Measurements from ENCODE around the gene ADAMTSL3. TPM values are rescaled to one million over a fixed set of nuclear protein-coding genes. Genes with fewer than 3 reads are reported as not detected.

Gene ADAMTSL3
- total RNA-seq, 2 experiments from 2014 or later = not detected

- Mint-ChIP-seq H3K27me3 (no peaks in the 10 kb centered on the region), H3K4me1 (no peaks in the 10 kb centered on the region)
- POLR2A ChIA-PET = no interaction called here
Observed at GRCh38 chr15:83848315-83849050, 194.6 kb downstream of the ADAMTSL3 start.

GRCh38 chr15:83850015-83850414 is 196.1 kb downstream of the ADAMTSL3 start:
- no peak overlapping the region for H3K4me3 Mint-ChIP-seq
- no peaks in the 10 kb centered on the region for H3K4me1 Mint-ChIP-seq
- H3K36me3 Mint-ChIP-seq = no peaks in the 10 kb centered on the region
- no peak overlapping the region for H3K27ac Mint-ChIP-seq
- H3K27me3 Mint-ChIP-seq = no peaks in the 10 kb centered on the region
- no peaks in the 10 kb centered on the region for H3K9me3 Mint-ChIP-seq
- DNase-seq = no peak
- POLR2A ChIA-PET = no interaction called here
- ATAC-seq (ENCODE audit: low read depth) = no peak

More at GRCh38 chr15:83848315-83849050, 194.6 kb downstream of the ADAMTSL3 start:
- ATAC-seq (ENCODE audit: low read depth) (no peak), DNase-seq (no peak)
- Mint-ChIP-seq H3K27ac (no peak overlapping the region), H3K9me3 (no peaks in the 10 kb centered on the region), H3K36me3 (no peaks in the 10 kb centered on the region), H3K4me3 (no peak overlapping the region)

DNA sequence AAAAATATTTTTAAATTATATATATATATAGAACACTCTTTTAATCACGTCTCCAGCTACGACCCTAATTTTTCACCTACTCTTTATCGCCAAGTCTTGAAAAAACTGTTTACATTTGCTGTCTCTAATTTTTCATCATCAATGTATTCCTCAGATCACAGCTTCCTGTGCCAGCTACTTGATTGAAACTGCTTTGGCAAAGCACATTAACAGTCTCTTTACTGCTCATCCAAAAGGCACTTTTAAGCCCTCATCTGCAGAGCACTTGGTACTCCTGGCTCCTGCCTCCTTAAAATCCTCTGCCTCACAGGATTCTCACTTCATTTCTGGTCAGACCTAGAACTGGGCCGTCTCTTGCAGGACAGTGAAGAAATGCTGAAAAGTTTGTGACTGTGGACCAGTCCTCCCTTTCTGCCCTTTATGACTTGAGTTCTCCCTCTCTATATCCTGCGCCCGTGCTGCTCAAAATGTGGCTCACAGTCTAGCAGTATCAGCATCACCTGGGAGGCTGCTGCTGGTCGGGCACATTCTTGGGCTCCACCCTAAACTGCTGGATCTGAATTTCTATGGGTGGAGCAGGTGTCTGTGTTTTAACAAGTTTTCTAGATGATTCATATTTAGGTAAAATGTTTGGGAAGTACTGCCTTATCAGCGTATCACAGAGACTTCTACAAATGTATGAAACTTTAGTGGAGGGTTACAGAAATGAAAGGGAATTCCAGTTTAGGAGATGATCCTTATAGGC is 196.8 kb downstream of the ADAMTSL3 start:
- Mint-ChIP-seq H3K4me3 (no peak overlapping the region), H3K27me3 (no peaks in the 10 kb centered on the region), H3K4me1 (no peaks in the 10 kb centered on the region), H3K27ac (no peak overlapping the region), H3K36me3 (no peaks in the 10 kb centered on the region), H3K9me3 (no peaks in the 10 kb centered on the region)
- DNase-seq (no peak), ATAC-seq (ENCODE audit: low read depth) (no peak)
- POLR2A ChIA-PET = no interaction called here

GRCh38 chr15:83853232-83853631 is 199.3 kb downstream of the ADAMTSL3 start:
- POLR2A ChIA-PET = no interaction called here
- Mint-ChIP-seq H3K27me3 (peaks cover 3% of the 10 kb centered on the region), H3K36me3 (no peaks in the 10 kb centered on the region), H3K4me3 (no peak overlapping the region), H3K9me3 (no peaks in the 10 kb centered on the region), H3K4me1 (no peaks in the 10 kb centered on the region), H3K27ac (no peak overlapping the region)
- no peak for DNase-seq
- no peak for ATAC-seq (ENCODE audit: low read depth)

- DNase-seq (no peak), ATAC-seq (ENCODE audit: low read depth) (no peak)
- H3K36me3 Mint-ChIP-seq = no peaks in the 10 kb centered on the region
- no peaks in the 10 kb centered on the region for H3K9me3 Mint-ChIP-seq
- POLR2A ChIA-PET = no interaction called here
- no peak overlapping the region for H3K27ac Mint-ChIP-seq
- H3K27me3 Mint-ChIP-seq = peaks cover 3% of the 10 kb centered on the region
- no peaks in the 10 kb centered on the region for H3K4me1 Mint-ChIP-seq
- no peak overlapping the region for H3K4me3 Mint-ChIP-seq
Observed at GRCh38 chr15:83854321-83854720, 200.4 kb downstream of the ADAMTSL3 start.

GRCh38 chr15:83854950-83855707 is 201.2 kb downstream of the ADAMTSL3 start:
- POLR2A ChIA-PET = no interaction called here
- H3K4me3 Mint-ChIP-seq = no peak overlapping the region
- ATAC-seq (ENCODE audit: low read depth) (no peak), DNase-seq (no peak)
- peaks cover 3% of the 10 kb centered on the region for H3K27me3 Mint-ChIP-seq
- no peaks in the 10 kb centered on the region for H3K4me1 Mint-ChIP-seq
- no peaks in the 10 kb centered on the region for H3K9me3 Mint-ChIP-seq
- H3K36me3 Mint-ChIP-seq = no peaks in the 10 kb centered on the region
- no peak overlapping the region for H3K27ac Mint-ChIP-seq

- POLR2A ChIA-PET = no interaction called here
- DNase-seq (no peak), ATAC-seq (ENCODE audit: low read depth) (no peak)
- H3K36me3 Mint-ChIP-seq = no peaks in the 10 kb centered on the region
- no peaks in the 10 kb centered on the region for H3K4me1 Mint-ChIP-seq
- no peak overlapping the region for H3K27ac Mint-ChIP-seq
- H3K27me3 Mint-ChIP-seq = peaks cover 3% of the 10 kb centered on the region
- no peak overlapping the region for H3K4me3 Mint-ChIP-seq
- H3K9me3 Mint-ChIP-seq = no peaks in the 10 kb centered on the region
Observed at GRCh38 chr15:83855956-83856355, 202.0 kb downstream of the ADAMTSL3 start.

- ATAC-seq (ENCODE audit: low read depth) (no peak), DNase-seq (no peak)
- no peaks in the 10 kb centered on the region for H3K4me1 Mint-ChIP-seq
- no peak overlapping the region for H3K4me3 Mint-ChIP-seq
- H3K9me3 Mint-ChIP-seq = peaks cover 2% of the 10 kb centered on the region
- no peak overlapping the region for H3K27ac Mint-ChIP-seq
- H3K36me3 Mint-ChIP-seq = no peaks in the 10 kb centered on the region
- H3K27me3 Mint-ChIP-seq = peaks cover 6% of the 10 kb centered on the region
- POLR2A ChIA-PET = no interaction called here
Observed at GRCh38 chr15:83858820-83859505, 205.0 kb downstream of the ADAMTSL3 start.

DNA sequence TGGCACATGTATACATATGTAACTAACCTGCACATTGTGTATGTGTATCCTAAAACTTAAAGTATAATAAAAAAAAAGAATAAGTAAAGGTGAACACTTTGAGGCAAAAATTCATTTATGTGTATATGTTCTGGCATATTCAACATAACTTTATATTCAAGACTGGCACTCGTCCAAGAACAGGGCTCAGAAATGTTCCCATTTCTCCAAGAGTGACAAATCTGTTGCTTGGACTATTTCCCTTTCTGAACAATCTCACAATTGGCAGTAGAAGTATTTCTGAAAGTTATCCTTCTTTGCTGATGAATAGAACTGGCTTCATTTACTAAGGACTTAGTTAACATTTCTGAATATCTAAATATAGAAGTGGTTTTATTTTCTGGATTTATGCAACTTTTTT is 212.8 kb downstream of the ADAMTSL3 start:
- ATAC-seq (ENCODE audit: low read depth) (no peak), DNase-seq (no peak)
- Mint-ChIP-seq H3K4me1 (no peaks in the 10 kb centered on the region), H3K9me3 (peaks cover 3% of the 10 kb centered on the region), H3K27me3 (peaks cover 7% of the 10 kb centered on the region), H3K27ac (no peak overlapping the region), H3K4me3 (no peak overlapping the region), H3K36me3 (no peaks in the 10 kb centered on the region)
- POLR2A ChIA-PET = no interaction called here

DNA sequence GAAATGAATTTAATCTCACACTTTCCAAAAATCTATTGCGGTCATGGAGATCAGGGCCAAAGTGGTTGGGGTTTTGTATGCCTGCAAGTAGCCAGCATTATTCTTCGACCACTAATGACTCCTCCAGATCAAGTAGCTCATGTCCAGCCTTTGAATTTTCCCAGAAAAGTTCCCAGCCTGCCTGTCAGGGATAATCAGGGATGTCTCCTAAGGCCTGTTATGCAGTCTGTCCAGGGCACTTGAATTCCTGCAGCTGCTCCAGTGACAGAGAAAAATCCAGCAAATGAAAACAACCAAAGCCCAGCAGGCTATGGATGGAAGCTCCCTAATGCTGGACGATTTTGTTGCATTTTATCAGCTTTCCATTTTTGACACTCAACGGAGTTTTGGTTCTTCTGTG is 215.4 kb downstream of the ADAMTSL3 start:
- Mint-ChIP-seq H3K4me1 (no peaks in the 10 kb centered on the region), H3K27ac (no peak overlapping the region)
- ATAC-seq (ENCODE audit: low read depth) = no peak

DNA sequence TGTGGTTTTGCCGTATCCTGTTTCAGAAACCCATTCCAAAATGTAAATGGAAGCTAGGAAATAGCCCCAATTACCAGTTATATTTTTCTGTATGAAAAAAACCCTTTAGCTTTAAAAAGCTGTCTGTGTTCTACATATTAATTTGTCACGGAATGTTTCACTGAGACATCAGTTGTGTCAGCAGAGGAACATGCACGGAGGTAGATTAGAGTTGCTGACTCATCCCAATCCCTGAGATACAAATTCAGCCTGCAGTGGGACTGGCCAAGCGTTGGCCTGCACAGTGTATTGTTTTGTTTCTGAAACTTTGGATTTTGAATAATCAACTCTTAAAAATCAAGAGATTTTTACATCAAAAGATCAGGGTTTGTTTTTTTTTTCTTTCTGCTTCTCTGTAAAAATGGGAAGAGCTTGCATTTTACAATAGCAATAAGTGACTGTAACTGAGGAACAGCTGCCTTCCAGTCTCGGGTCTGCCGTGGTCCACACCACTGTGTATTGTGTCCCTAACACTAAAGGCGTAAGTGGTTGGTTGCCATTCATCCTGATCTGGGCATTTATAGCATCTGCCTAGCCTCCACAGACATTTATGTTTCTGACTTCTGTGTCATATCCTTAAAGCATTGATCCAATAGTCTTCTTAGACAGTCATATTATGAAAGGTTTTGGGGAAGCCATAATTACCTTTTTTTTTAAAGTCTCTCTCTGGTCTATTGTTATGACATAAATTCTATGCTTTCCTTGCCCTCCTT is 218.1 kb downstream of the ADAMTSL3 start:
- no peak overlapping the region for H3K4me3 Mint-ChIP-seq
- ATAC-seq (ENCODE audit: low read depth) (no peak), DNase-seq (no peak)
- peaks cover 5% of the 10 kb centered on the region for H3K27me3 Mint-ChIP-seq
- no peak overlapping the region for H3K27ac Mint-ChIP-seq
- POLR2A ChIA-PET = no interaction called here
- no peaks in the 10 kb centered on the region for H3K4me1 Mint-ChIP-seq
- no peaks in the 10 kb centered on the region for H3K36me3 Mint-ChIP-seq
- peaks cover 1% of the 10 kb centered on the region for H3K9me3 Mint-ChIP-seq

More for the DNA sequence above, 215.4 kb downstream of the ADAMTSL3 start:
- peaks cover 2% of the 10 kb centered on the region for H3K9me3 Mint-ChIP-seq
- peaks cover 5% of the 10 kb centered on the region for H3K27me3 Mint-ChIP-seq
- H3K4me3 Mint-ChIP-seq = no peak overlapping the region
- H3K36me3 Mint-ChIP-seq = no peaks in the 10 kb centered on the region
- DNase-seq = no peak
- POLR2A ChIA-PET = no interaction called here

GRCh38 chr15:83873966-83874365 is 220.0 kb downstream of the ADAMTSL3 start:
- POLR2A ChIA-PET = no interaction called here
- no peak for ATAC-seq (ENCODE audit: low read depth)
- H3K4me3 Mint-ChIP-seq = no peak overlapping the region

DNA sequence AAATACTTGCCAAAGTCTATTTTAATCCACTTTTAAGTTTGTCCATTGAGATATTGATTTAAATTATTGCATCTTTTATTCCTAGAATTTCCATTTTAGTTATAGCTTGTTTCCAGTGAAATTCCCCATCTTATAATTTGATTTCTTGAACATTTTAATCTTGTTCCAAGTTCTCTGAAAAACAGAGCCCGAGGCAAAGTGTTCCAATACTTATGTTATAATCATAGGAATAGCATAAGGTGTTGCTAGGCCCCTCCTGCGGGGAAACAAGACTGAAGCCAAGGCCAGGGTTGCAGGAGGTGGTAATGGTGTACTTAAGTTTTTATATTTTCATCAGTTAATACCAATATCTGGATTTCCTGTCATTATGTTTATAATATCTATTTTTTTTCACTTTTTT is 226.6 kb downstream of the ADAMTSL3 start:
- Mint-ChIP-seq H3K4me3 (no peak overlapping the region), H3K9me3 (no peaks in the 10 kb centered on the region), H3K4me1 (no peaks in the 10 kb centered on the region), H3K27me3 (peaks cover 2% of the 10 kb centered on the region), H3K27ac (no peak overlapping the region), H3K36me3 (no peaks in the 10 kb centered on the region)
- ATAC-seq (ENCODE audit: low read depth) (no peak), DNase-seq (no peak)
- POLR2A ChIA-PET = no interaction called here

More at GRCh38 chr15:83873966-83874365, 220.0 kb downstream of the ADAMTSL3 start:
- no peak for DNase-seq
- Mint-ChIP-seq H3K27me3 (peaks cover 2% of the 10 kb centered on the region), H3K4me1 (no peaks in the 10 kb centered on the region), H3K9me3 (peaks cover 1% of the 10 kb centered on the region), H3K27ac (no peak overlapping the region), H3K36me3 (no peaks in the 10 kb centered on the region)
